ENCODE results near the gene WWTR1. TPM values are rescaled to one million over a fixed set of nuclear protein-coding genes. Genes with fewer than 3 reads are reported as not detected.
A peak's percentile ranks its signal among the peaks of the same experiment; 100 is the strongest.

The WWTR1 gene
- total RNA-seq, 4 donors from 2014 or later: 103 to 148 (median 116) TPM

DNA sequence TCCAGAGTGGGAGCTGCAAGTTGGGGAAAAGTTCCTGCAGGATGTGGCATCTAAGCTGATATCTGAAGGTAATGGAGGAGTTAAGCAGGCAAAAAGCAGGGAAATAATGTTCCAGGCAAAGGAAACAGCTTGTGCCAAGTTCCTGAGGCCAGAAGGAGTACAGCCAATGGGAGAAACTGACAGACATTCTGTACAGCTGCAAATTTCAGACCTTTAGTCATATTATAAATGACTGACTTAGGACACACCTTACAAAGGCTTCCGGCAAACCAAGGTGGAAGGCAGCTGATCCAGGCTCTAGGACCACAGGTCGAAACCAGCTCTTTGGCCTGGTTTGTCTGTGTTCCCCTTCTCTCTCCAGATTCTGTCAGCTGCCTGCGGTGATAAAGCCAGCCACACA lies 9.3 kb downstream of the WWTR1 start:
- intact Hi-C loops (cut with DNase I; ENCODE audit: low total_unique reads): no loop called here
- Histone ChIP-seq H3K27ac (peak overlapping the region; percentile 37 to 55), H3K36me3 (no peaks in the 10 kb centered on the region), H3K9me3 (no peaks in the 10 kb centered on the region), H3K4me1 (peaks cover 5 to 19% of the 10 kb centered on the region in 2 donors), H3K27me3 (no peaks in the 10 kb centered on the region), H3K4me3 (no peak overlapping the region)
- no peak for DNase-seq
- TF ChIP-seq POLR2A (IDR thresholded peaks at IDR 0.05): no peak
- TF ChIP-seq, protein P1, sequence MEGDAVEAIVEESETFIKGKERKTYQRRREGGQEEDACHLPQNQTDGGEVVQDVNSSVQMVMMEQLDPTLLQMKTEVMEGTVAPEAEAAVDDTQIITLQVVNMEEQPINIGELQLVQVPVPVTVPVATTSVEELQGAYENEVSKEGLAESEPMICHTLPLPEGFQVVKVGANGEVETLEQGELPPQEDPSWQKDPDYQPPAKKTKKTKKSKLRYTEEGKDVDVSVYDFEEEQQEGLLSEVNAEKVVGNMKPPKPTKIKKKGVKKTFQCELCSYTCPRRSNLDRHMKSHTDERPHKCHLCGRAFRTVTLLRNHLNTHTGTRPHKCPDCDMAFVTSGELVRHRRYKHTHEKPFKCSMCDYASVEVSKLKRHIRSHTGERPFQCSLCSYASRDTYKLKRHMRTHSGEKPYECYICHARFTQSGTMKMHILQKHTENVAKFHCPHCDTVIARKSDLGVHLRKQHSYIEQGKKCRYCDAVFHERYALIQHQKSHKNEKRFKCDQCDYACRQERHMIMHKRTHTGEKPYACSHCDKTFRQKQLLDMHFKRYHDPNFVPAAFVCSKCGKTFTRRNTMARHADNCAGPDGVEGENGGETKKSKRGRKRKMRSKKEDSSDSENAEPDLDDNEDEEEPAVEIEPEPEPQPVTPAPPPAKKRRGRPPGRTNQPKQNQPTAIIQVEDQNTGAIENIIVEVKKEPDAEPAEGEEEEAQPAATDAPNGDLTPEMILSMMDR (IDR thresholded peaks at IDR 0.05): no peak

DNA sequence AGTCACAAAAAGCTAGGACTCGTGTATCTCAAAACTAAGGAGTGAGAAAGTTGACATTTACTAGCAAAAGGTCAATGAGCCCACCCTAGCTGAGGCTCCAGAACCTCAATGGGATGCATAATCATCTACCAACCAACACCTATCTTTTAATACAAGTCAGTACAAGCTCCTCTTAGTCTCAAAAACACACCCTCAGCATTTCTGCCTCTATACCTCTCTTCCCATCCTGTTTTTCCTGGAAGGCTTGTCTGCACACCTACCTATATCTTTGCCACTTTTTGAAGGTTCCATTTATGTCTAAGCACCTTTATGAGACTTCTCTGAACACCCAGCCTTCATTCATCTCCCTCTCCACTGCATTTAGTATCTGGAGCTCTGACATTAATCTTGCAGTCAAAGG lies 10.0 kb downstream of the WWTR1 start:
- no peak for DNase-seq
- peaks cover 5 to 15% of the 10 kb centered on the region in 2 donors for H3K4me1 ChIP-seq
- no peaks in the 10 kb centered on the region for H3K9me3 ChIP-seq
- no peaks in the 10 kb centered on the region for H3K27me3 ChIP-seq
- TF ChIP-seq, protein P1 (IDR thresholded peaks at IDR 0.05): no peak
- no peak for TF ChIP-seq POLR2A (IDR thresholded peaks at IDR 0.05)
- intact Hi-C loops (cut with DNase I; ENCODE audit: low total_unique reads): no loop called here
- H3K36me3 ChIP-seq: no peaks in the 10 kb centered on the region
- H3K4me3 ChIP-seq: no peak overlapping the region
- peak overlapping the region in 1 of 2 donors; percentile 55 for H3K27ac ChIP-seq

DNA sequence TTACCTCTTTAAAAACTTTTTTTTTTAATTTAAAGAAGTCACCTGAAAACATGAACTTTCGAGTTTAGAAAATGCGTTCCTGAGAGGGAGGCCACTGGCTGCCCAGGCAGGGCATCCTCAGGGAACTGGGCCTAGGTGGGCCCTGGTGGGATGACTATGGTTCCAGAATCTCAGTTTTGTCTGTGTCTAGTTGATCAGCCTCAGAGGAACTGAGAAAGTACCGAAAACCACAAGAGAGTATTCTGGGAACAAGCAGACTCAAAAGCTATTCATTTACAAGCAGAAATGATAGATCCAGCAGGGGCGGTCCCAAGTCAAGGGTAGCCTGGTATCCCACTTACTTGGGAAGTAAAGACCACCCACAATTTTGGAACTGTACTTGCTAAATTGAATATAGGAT lies 10.5 kb downstream of the WWTR1 start:
- Histone ChIP-seq H3K27ac (no peak overlapping the region), H3K4me1 (peaks cover 5 to 15% of the 10 kb centered on the region in 2 donors), H3K27me3 (no peaks in the 10 kb centered on the region), H3K4me3 (no peak overlapping the region), H3K9me3 (no peaks in the 10 kb centered on the region), H3K36me3 (no peaks in the 10 kb centered on the region)
- intact Hi-C loops (cut with DNase I; ENCODE audit: low total_unique reads): no loop called here
- TF ChIP-seq, protein P1 (IDR thresholded peaks at IDR 0.05): no peak
- TF ChIP-seq POLR2A (IDR thresholded peaks at IDR 0.05): no peak
- no peak for DNase-seq

DNA sequence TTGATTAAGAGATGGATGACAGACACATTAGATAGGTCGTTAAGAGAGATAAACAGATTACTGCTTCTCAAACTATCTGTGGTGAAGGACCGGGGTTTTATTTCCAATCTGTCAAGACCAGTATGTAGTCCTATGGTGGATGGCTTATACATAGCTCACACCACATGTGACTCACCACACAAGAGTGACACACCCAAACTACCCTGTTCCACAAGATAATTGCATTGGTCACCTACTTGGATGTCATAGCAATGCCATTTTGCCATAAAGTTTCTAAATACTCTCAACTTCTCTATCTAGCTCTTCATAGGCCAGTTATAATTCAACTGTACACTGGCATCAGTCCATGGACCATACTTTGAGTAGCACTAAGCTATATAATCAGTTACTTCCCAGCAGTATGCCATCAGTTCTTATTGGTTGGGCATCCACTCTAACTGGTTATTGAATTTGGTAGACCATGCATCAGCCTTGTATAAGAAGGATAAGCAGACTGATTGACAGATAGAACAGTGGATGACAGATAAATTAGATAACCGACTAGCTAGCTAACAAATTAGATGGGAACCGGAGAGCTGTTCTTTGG lies 11.6 kb downstream of the WWTR1 start:
- no peak for TF ChIP-seq POLR2A (IDR thresholded peaks at IDR 0.05)
- TF ChIP-seq, protein P1 (IDR thresholded peaks at IDR 0.05): no peak
- Histone ChIP-seq H3K36me3 (no peaks in the 10 kb centered on the region), H3K4me1 (peaks cover 5 to 15% of the 10 kb centered on the region in 2 donors), H3K4me3 (no peak overlapping the region), H3K9me3 (no peaks in the 10 kb centered on the region), H3K27me3 (no peaks in the 10 kb centered on the region), H3K27ac (peak overlapping the region in 1 of 2 donors; percentile 11)
- no peak for DNase-seq
- intact Hi-C loops (cut with DNase I; ENCODE audit: low total_unique reads): no loop called here

DNA sequence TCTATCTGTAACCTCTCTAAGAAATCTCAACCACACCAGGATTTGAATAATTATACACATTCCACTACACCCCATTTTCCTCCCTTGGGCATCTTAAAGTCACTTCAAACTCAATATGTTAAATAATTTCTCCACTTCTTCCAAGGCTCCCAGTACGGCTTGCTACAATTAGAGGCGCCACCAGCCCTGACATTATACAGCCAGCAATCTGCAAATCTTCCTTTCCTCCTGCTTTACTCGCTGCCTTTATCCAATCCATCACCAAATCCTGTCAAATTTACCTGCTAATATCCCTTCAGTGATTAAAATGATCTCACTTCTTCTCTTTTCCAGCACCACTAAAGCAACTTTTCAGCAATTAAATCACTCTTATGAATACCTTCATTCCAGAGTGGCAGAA lies 13.9 kb downstream of the WWTR1 start:
- intact Hi-C loops (cut with DNase I; ENCODE audit: low total_unique reads): no loop called here
- H3K4me3 ChIP-seq: no peak overlapping the region
- DNase-seq: no peak
- H3K27ac ChIP-seq: peak overlapping the region; percentile 20 to 63
- peaks cover 5 to 11% of the 10 kb centered on the region in 2 donors for H3K4me1 ChIP-seq
- H3K9me3 ChIP-seq: no peaks in the 10 kb centered on the region
- no peaks in the 10 kb centered on the region for H3K36me3 ChIP-seq
- H3K27me3 ChIP-seq: no peaks in the 10 kb centered on the region
- TF ChIP-seq POLR2A (IDR thresholded peaks at IDR 0.05): no peak
- TF ChIP-seq, protein P1 (IDR thresholded peaks at IDR 0.05): no peak

Measured in uterus (tissue), 4 donors.